NCI-H1417 treated with DMSO at 0.1 percent for 48 hours (cell line): ENCODE measurements around the gene DNAL4.

Experiments
- DNase-seq: peaks from one replicate; lab custom pipeline; 2025; lab: John Stamatoyannopoulos, UW

The DNAL4 gene

DNA sequence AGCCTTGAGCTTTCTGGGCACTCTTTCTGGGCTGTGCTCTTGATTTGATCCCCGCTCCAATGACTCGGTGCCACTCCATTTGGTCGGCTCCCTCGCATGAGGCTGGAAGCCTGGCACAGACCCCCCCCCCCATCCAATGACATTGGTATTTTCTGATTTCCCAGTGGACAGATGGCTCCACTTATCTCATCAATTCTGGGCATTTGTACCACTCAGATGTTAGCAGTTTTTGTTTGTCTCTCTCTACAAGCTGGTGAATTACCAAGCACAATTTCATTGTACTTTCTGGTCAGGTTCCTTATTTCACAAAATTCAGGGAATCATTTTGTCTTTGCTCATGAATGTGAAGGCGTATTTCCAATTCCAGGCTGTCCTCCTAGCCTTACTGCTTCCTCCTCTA is 9.1 kb downstream of the DNAL4 start:
- DNase-seq = no peak

DNA sequence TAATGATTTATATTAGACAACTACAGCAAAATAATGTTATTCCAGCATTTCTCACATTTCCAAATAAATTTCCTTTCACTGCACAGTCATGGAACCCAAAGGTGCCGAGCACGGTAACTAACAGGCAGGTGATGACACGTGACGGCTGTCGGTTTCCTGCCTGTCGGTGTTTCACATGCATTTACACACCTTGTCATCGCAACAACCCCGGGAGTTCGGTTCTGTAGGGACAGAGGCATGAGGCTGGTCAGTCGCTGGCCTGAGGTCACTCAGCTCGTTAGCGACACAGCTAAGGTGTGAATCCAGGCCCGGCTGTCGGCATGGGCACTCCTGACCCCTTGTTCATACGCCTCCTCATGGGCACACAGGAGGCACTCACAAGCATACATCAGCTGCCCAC is 9.9 kb downstream of the DNAL4 start:
- DNase-seq = no peak

DNA sequence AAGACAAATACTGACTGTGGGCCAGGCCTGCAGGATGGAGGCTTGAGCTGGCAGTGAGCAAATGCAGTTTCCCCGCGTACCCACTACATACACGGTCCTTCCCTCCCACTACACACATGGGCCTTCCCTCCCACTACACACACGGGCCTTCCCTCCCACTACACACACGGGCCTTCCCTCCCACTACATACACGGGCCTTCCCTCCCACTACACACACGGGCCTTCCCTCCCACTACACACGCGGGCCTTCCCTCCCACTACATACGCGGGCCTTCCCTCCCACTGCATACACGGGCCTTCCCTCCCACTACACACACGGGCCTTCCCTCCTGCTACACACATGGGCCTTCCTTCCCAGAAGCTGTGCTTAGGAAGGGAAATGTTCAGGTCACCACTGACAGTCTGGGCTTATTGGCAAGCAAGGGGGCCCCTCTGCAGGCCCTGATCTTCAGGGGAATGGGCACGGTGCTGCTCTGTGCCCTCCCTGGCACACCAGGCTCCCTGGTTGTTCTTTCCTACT is 10.8 kb downstream of the DNAL4 start:
- DNase-seq = no peak

DNA sequence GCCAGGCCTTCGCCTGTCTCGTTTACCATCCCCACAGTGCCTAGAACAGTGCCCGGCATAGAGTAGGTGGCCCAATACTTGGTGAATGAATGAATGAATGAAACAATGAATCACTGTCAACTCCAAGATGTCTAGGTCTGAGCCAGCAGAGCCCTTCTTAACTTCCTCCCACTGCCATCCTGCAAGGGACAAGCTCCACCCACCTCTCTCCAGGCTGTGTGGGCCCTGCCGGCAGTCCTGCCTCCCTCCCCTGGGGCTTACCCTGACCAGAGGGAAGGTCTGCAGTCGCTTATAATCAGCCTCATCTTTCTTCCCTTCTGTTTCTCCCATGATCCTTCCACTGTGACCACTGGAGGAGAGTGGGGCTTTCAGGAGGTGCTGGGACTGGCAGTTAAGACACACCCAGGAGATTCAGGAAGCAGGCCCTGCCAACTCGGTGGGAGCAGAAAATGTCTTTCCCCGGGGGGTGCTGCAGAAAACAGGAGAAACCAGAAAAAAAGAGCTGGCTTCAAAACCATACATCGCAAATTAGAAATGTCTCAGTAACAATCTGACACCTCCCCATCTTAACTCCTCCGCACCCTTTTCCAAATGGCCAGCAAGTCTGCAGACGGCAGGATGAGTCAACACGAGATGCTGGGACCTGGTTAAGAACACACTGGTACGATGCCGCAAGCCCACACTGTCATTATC is 11.4 kb downstream of the DNAL4 start:
- no peak for DNase-seq

DNA sequence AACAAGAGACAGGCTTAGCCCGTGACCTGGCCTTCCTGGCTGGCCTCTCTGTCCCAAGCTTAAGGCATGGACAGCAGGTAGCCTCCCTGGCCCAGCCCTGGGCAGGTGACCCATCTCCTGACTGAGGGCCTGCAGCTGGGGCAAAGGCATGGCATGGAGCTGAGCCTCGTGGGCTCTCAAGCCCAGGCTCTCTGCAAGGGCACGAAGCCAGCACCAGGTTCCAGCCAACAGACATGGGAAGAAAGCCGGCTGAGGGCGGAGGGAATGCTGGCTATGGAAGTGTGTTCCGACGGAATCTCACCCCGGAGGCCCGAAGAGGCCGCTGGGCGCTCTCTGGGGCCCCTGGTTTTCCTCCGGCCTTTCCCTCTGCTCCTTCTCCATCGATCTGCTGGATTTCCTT is 12.9 kb downstream of the DNAL4 start:
- DNase-seq = no peak

DNA sequence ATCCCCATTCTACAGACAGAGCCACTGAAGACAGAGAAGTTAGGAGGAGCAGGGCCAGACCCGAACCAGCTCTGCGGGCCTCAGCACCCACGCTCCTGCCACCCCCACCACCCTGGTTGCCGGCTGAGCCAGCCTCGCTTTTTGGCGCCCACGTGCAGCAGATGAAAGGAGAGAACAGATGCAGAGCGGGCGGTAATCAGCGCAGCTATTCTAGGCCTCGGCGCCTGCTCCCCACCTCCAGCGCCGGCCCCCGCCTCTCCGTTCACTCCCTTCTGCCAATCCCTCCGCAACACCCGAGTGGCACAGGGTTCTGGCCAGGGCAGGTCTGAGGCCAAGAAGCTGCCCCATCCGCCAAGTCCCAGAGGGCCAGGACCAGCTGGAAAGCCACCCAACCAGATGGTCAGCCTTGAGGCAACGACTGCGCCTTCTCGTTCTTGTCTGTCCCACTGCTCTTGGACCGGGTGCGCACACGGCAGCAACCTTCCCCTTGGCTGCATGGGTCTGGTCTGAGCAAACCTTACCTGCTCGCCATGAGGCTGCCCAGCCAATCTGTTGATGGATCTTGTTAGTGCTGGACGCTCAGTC is 16.8 kb downstream of the DNAL4 start:
- no peak for DNase-seq

DNA sequence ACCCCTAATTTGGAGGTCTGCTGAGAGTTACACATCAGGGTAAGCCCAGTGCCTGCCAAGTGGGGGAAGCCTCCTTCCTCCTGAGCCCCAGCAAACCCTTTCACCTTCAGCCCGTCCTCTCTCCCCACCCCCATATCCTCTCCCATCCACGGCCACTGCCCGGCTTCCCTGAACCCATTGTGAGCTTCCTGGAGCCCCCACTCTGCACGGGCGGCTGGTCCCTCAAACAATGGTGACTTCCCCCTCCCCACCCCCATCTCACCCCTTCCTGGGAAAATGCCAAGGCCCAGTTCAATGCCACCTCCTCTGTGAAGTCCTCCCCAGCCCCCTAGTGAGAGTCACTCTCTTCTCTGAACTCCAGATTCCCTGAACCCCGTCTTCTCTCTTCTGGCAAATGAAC is 17.9 kb downstream of the DNAL4 start:
- DNase-seq = no peak

DNA sequence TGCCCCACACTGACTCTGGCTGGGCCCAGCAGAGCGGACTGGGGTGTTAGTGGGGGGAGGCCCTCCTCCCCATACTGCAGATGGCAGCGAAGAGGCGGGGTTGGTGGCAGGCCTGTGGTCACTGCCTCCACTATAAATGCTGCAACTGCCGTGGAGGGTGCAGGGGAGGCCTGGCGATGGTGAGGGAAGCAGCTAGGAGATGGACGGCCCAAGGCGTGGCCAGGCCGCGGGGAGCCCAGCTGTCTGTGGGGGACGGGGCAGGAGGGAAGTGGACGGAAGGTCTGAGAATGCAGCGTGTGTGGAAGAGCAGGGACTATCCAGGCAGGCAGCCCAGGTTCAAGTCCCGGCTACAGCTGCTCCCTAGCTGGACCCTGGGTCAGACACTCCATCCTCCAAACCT is 18.3 kb downstream of the DNAL4 start:
- no peak for DNase-seq

DNA sequence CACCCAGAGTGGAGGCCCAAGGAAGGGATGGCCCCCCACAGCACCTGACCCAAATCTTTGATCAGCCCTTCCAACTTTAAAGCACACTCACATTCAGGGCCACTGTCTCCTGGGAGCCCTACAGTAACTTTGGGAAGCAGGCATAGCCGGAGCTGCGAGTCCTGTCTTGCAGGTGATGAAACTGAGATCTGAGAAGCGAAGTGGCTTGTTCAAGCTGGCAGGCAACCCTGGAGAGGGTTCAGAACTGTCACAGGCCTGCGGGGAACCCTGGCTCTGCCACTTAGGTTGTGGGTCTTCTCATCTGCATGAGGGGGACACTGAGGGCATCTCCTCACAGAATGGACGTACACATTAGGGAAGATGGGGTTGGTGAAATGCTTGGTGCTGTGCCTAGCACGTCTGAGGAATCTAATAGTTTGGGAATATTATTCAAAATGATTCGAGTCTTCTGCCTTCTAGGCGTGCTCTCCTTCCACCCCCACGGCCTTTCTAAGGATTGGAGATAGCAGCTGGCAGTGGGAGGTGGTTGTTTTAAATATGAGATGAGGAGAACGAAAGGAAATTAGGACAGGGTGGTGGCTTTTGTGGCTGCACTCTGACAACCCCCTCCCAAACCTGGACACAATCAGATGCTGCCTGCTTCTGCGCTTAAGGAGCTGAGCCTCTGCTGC is 19.3 kb downstream of the DNAL4 start:
- no peak for DNase-seq

DNA sequence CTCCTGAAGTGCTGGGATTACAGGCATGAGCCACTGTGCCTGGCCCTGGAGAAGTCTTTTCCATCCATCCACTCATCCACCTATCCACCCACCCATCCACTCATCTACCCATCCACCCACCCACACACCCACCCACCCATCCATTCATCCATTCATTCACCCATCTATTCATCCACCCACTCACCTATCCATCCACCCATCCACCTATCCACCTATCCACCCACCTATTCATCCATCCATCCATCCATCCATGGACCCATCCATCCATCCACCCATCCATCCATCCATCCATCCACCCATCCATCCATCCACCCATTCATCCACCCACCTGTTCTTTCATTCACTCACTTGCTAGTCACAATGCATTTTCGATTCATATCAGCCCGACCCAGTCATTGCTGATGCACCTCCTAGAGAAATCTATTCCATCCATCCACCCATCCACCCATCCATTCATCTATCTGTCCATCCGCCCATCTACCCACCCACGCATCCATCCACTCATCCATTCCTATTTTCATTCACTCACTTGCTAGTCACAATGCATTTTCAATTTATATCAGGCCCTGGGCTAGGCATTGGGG is 20.5 kb downstream of the DNAL4 start:
- DNase-seq = no peak

DNA sequence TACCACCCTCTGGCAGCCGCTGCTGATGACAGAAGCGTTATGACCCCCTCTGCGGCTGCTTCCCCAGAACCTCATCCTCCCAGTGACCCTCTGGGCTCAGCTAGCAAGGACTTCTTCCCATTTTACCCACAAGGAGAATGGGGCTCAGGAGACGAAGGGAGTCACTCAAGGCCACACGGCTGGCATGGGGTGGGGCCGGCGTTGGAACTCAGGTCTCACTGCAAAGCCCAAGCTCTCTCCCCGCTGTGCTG is 21.4 kb downstream of the DNAL4 start:
- no peak for DNase-seq

DNA sequence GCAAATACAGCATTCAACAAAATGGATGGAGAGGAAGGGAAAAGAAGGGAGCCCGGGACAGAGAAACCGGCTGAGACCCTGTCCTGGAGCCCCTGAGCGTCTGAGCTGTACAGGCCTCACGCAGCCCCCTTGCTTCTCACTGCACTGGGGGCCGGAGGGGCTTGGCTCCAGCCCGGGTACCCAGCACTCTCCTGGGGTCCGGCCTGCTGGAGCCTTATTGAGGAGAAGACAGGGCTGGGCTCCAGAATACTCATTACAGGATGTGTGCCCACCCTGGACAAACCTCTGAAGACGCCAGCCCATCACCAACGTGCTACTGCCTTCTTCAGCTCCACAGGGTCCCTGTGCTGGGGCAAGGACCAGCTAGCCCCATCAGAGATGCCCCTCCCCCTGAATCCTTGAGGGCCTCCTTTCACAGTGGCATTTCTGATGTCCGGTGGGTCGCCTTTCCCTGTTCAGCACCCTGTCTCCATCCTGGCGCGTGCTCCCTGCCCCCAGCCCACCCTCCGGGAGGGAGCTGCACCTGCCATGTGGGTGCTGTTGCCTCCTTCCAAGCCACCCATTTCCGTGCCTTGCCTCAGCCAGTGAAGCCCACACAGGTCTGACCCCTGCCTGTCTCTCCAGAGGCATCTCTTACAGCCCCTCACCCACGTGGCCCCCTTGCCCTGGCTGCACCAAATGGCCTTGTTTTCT is 23.5 kb downstream of the DNAL4 start:
- no peak for DNase-seq

DNA sequence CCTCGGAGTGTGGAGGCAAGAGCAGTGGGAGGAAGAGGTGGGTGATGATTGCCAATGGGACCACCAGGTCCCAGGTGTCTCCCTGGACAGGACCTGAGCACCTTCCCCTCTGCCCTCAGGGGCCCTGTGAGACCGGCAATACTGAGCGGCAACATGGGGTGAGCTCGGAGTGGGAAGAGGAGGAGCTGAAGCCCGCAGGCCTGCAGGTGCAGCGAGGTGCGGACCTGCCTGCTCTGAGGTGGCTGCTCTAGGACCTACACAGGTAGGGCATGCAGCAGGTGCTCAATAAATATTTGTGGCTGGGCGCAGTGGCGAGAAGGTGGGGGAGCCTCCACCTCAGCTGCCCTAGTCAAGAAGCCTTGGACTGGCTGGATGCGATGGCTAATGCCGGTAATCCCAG is 25.9 kb downstream of the DNAL4 start:
- no peak for DNase-seq

DNA sequence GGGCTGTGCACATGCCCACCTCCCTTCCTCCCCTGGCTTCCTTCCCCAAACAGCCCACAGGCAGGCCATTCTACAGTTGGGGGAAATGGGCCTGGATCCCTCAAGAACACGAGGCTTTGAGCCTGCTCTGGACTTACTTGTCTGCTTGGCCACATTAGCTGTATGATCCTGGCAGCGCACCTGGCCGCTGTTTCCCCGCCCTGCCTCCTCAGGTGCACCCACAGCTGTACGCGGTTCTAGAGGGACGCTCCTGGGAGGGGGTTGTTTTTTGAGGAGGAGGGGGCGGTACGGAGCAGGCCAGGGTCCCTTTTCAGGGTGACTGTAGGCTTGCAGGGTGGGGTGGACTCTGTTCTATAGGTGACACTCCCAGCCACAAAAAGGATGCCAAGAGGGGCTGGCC is 26.6 kb downstream of the DNAL4 start:
- DNase-seq = no peak

DNA sequence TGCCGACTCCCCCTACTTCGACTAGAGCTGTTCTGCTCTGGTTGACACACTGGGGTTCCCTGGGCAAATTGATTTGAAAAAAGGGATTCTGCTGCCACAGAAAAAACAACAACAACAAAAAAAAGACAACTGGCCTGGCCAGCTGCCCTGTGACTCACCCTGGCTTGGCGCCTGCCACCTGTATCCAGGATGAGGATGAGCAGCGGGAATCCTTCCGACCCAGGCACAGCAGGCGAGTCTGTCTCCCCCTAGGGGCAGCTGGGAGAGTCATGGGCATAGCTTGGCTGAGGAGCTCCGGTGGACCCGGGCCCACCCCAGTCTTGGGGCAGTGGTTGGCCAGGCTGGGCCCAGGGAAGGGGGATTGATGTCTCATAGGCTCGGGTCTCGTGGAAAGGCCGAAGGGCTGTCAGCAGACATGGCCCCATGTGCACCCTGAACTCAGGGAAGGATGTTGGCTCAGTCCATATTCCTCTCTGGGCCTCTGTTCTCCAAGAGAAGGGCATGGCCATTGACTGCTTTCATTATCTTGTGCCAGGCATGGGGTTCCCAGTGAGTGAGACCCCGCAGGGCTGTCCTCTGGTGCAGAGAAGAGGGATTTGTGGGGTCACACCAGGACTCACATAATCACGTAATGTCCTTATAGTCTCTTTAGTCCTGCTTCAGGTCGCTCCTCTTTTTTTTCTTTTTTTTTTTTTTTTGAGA is 27.7 kb downstream of the DNAL4 start:
- no peak for DNase-seq

DNA sequence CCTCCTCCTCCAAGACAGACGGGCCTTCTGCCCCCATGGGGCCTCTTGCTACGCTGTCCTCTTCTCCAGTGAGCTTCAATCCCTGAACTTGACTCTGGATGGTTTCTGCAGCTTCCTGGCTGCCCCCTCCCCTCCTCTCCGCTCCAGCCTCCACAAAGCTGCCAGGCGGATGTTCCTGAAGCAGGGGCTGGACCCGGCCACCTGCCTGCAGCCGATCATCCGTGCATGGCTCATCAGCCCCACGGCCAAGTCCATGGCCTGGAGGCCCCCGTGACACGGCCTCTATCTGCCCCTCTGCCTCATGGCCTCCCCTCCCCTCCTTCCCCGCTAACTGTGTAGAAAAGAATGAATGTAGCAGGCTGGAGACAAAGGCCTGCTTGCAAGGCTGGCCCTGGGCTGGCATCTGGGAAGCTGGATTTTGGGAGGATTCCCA is 31.4 kb downstream of the DNAL4 start:
- DNase-seq = no peak

DNA sequence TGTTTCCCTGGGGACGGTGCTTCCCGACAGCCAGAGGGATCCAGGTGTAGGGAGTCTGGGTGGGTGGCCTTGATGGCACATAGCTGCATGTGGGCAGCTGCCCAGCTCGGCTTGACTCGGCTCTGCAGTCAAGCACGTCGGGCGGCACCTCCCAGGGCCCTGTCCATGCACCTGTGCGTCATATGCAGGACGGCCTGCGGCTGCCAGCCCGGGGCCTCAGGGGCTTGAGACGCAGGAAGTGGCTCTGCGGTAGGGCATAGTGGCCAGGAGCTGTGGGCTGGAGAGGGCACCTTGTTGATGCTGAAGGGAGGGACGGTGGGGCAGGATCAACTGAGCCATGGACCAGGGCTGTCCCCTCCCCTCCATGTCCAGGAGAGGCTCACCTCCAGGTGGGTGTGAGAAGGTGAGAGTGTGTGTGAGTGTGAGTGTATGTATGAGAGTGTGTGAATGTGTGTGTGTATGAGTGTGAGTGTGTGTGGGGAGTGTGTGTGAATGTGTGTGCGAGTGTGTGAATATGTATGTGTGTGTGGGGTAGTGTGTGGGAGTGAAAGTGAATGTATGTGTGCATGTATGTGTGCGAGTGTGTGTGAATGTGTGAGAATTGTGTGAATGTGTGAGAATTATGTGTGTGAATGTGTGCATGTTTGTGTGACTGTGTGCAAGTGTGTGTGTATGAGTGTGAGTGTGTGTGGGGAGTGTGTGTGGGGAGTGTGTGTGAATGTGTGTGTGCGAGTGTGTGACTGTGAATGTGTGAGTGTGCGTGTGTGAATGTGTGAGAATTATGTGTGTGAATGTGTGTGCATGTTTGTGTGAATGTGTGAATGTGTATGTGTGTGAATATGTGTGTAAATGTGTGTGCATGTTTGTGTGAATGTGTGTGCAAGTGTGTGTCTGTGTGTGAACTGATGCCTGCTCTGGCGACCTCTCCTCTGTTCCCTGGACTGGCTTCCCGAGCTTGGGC is 32.5 kb downstream of the DNAL4 start:
- DNase-seq = no peak

DNA sequence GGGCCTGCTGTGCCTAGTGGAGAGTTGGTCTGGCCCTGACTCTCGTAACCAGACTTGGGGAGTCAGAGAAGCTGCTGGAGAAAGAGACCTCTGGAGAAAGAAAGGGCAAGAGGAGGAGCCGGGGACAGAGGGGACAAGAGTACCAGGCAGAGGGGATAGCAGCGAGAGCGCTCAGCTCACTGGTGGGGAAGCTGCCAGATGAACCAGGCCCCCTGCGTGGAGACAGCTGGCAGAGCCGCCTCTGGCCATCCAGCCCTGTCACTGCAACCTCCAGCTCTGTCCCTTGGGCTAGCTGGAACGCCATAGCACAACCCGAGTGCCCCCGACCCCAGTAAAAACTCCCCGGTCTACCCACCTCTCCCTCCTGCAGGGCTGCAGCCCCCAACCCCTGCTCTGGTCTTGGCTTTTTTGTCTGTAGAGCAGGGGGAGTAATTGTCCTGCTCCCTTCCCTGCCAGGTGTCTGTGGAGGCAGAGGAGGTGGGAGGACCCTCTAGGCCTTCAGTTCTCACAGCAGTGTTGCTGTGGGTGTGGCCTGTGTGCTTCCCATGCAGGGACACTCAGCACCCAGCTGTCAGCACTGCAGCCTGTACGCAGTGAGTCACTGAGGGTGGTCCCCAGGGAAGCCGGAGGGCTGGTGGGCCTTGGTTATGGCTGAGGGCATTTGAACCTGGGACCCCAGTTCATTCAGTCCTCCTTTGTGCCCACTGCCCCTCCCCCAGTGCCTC is 33.3 kb downstream of the DNAL4 start:
- no peak for DNase-seq

DNA sequence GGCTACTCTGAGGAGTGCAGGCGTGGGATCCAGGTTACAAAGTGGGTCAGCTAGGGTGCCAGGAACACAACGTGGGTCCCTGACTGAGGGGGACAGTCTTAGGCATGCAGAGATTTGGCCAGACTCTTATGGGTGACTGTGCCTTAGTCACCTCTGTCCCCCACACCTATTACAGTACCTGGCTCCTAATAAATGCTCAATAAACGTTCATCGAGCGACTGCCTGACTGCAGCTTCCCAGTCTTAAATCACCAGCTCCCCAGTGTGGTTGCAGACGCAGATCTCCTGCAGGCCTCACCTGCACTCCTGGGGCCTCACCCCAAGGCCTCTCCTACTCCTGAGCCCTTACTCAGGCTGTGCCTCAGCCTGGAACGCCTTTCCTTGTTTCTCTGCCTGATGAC is 34.9 kb downstream of the DNAL4 start:
- no peak for DNase-seq

DNA sequence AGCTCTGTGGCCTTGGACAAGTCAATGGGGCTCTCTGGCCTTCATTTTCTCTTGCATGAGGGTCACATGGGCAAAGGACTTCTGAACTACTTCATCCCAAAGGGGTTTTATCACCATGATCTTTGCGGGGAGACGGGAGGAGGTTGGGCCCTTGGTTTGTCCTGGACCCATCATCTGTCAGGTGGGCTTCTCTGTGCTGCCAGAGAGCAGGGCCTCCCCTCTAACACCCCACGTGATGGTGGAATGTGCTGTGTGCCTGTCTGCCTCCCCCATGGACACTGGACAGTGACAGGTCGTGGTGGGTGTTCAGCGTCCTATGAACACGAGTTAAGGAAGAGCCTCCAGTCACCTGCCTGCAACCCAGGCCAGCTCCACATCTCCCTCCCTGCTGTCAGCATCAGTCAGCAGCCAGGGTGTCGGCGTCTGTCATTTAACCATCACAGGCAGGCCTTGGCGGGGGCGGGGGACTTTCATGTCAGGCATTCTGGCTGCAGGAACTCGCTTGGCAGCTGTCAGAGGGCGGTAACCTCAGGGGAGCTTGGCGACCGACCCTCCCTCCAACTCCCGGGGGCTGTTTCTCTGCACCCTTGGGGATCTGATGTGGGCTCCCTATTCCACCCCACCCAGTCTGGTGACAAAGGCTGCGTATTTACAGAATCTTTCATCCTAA is 35.5 kb downstream of the DNAL4 start:
- DNase-seq = no peak
